Measurements from ENCODE around the gene CDC42BPA.

Gene CDC42BPA

GRCh38 chr1:227065311-227065710 is 253.0 kb downstream of the CDC42BPA start:
- no peak overlapping the region for H3K4me3 ChIP-seq (ENCODE audit: low read length)
- TF ChIP-seq CTCF (conservative IDR thresholded peaks at IDR 0.05; ENCODE audit: low read depth, low read length) = no peak
- no peak for DNase-seq (ENCODE audit: low read depth)

- no peak for TF ChIP-seq CTCF (conservative IDR thresholded peaks at IDR 0.05; ENCODE audit: low read depth, low read length)
- no peak overlapping the region for H3K4me3 ChIP-seq (ENCODE audit: low read length)
- no peak for DNase-seq (ENCODE audit: low read depth)
Observed at GRCh38 chr1:227062306-227062705, 256.0 kb downstream of the CDC42BPA start.

- DNase-seq (ENCODE audit: low read depth) = no peak
- no peak for TF ChIP-seq CTCF (conservative IDR thresholded peaks at IDR 0.05; ENCODE audit: low read depth, low read length)
- no peak overlapping the region for H3K4me3 ChIP-seq (ENCODE audit: low read length)
Observed at GRCh38 chr1:227059076-227059475, 259.2 kb downstream of the CDC42BPA start.

- peak; percentile 20 for DNase-seq (ENCODE audit: low read depth)
- no peak overlapping the region for H3K4me3 ChIP-seq (ENCODE audit: low read length)
- no peak for TF ChIP-seq CTCF (conservative IDR thresholded peaks at IDR 0.05; ENCODE audit: low read depth, low read length)
Observed at GRCh38 chr1:227058321-227058751, 260.0 kb downstream of the CDC42BPA start.

- no peak for DNase-seq (ENCODE audit: low read depth)
- TF ChIP-seq CTCF (conservative IDR thresholded peaks at IDR 0.05; ENCODE audit: low read depth, low read length) = no peak
- no peak overlapping the region for H3K4me3 ChIP-seq (ENCODE audit: low read length)
Observed at GRCh38 chr1:227049253-227049652, 269.0 kb downstream of the CDC42BPA start.

GRCh38 chr1:227043755-227044154 is 274.5 kb downstream of the CDC42BPA start:
- H3K4me3 ChIP-seq (ENCODE audit: low read length) = no peak overlapping the region
- no peak for TF ChIP-seq CTCF (conservative IDR thresholded peaks at IDR 0.05; ENCODE audit: low read depth, low read length)
- no peak for DNase-seq (ENCODE audit: low read depth)

GRCh38 chr1:227042292-227042691 is 276.0 kb downstream of the CDC42BPA start:
- TF ChIP-seq CTCF (conservative IDR thresholded peaks at IDR 0.05; ENCODE audit: low read depth, low read length) = no peak
- no peak overlapping the region for H3K4me3 ChIP-seq (ENCODE audit: low read length)
- DNase-seq (ENCODE audit: low read depth) = no peak

Data from retinal pigment epithelial cell (primary cell).